PC-3 (cell line): ENCODE measurements around the gene LINGO1. TPM values are rescaled to one million over a fixed set of nuclear protein-coding genes. Genes with fewer than 3 reads are reported as not detected.

ENCODE experiments used
- ATAC-seq: fragments of 200-7000 bp; cut with Tn5 transposase; 2 replicates; pipeline ENCODE4 v1.9.1; 2020; ENCODE audit warnings: mild to moderate bottlenecking, moderate library complexity
- BruUV-seq: library from RNA; stranded (reverse); fragments of 400-500 nt; replicated peaks from 2 replicates; lab custom pipeline; 2021; lab: Mats Ljungman, UMichigan
- CTCF ChIA-PET: fragments of 300-600 bp; sonication (Branson Sonifier 250); formaldehyde crosslinking; loops from one replicate; lab custom pipeline; 2022; ENCODE audit warnings: antibody characterized with exemption; lab: Charles Lee
- POLR2A ChIA-PET: fragments of 300-600 bp; sonication (Branson Sonifier 250); formaldehyde crosslinking; loops from one replicate; lab custom pipeline; 2022; ENCODE audit warnings: antibody characterized with exemption; ENCODE audit not compliant: unreplicated experiment; lab: Charles Lee
- DNase-seq: peaks from one replicate; pipeline ENCODE4 v3.0.0-alpha.2; 2015
- H2AFZ ChIP-seq: fragments of 300-600 bp; sonication (generic); 2 replicates; pipeline ENCODE4 v1.6.0; 2016; ENCODE audit warnings: antibody characterized with exemption, low read length
- H3F3A ChIP-seq: fragments of 300-600 bp; sonication (generic); one replicate; pipeline ENCODE4 v1.6.0; 2017; ENCODE audit warnings: antibody characterized with exemption, low read length, control low read depth, mild to moderate bottlenecking; ENCODE audit not compliant: unreplicated experiment
- H3K27ac ChIP-seq: fragments of 300-600 bp; sonication (generic); 2 replicates; pipeline ENCODE4 v1.5.1; 2016; ENCODE audit warnings: mild to moderate bottlenecking, low read length
- H3K27me3 ChIP-seq: fragments of 300-600 bp; sonication (generic); 2 replicates; pipeline ENCODE4 v1.6.1; 2016; ENCODE audit warnings: low read length, mixed read lengths
- H3K36me3 ChIP-seq: fragments of 300-600 bp; sonication (generic); 2 replicates; pipeline ENCODE4 v1.6.1; 2016; ENCODE audit warnings: low read depth, mixed run types, low read length, mixed read lengths
- H3K4me1 ChIP-seq: fragments of 300-600 bp; sonication (generic); 2 replicates; pipeline ENCODE4 v1.5.1; 2016; ENCODE audit warnings: low read length; ENCODE audit not compliant: insufficient read depth
- H3K4me2 ChIP-seq: fragments of 300-600 bp; sonication (generic); 2 replicates; pipeline ENCODE4 v1.6.0; 2016; ENCODE audit warnings: low read length
- H3K4me3 ChIP-seq: fragments of 300-600 bp; sonication (generic); 2 replicates; pipeline ENCODE4 v1.5.1; 2016; ENCODE audit warnings: mild to moderate bottlenecking, low read length, mixed read lengths
- H3K79me2 ChIP-seq: fragments of 300-600 bp; sonication (generic); 2 replicates; pipeline ENCODE4 v1.6.1; 2017; ENCODE audit warnings: low read length, mixed read lengths
- H3K9ac ChIP-seq: fragments of 300-600 bp; sonication (generic); 2 replicates; pipeline ENCODE4 v1.6.0; 2016; ENCODE audit warnings: mild to moderate bottlenecking, low read length
- H3K9me2 ChIP-seq: fragments of 300-600 bp; sonication (generic); replicated peaks from 2 replicates; pipeline ENCODE4 v1.6.1; 2016; ENCODE audit warnings: mixed run types, low read length, mixed read lengths
- H3K9me3 ChIP-seq: fragments of 300-600 bp; sonication (generic); 2 replicates; pipeline ENCODE4 v1.6.1; 2016; ENCODE audit warnings: low read length, mixed read lengths
- H4K20me1 ChIP-seq: fragments of 300-600 bp; sonication (generic); 2 replicates; pipeline ENCODE4 v1.6.1; 2016; ENCODE audit warnings: low read length, mixed read lengths
- EZH2 ChIP-seq: fragments of 300-600 bp; sonication (generic); IDR thresholded peaks from one replicate; pipeline ENCODE4 v1.6.1; 2017; ENCODE audit warnings: antibody characterized with exemption, mild to moderate bottlenecking, low read length; ENCODE audit not compliant: unreplicated experiment
- EZH2phosphoT487 ChIP-seq: fragments of 300-600 bp; sonication (generic); IDR thresholded peaks from 2 replicates; pipeline ENCODE4 v1.6.1; 2018; ENCODE audit warnings: mild to moderate bottlenecking, antibody characterized with exemption, low read length, borderline replicate concordance
- intact Hi-C: fragments of 100-400 bp; cut with micrococcal nuclease; formaldehyde crosslinking; loops from 2 replicates; pipeline ENCODE4 v1.9.0; 2023
- total RNA-seq: library from RNA; depleted of rRNA; stranded (reverse); fragments of >200 nt; gene quantifications from 2 replicates; pipeline ENCODE4 v1.2.3, GENCODE V29; 2014
- TF ChIP-seq, protein P1 (sequence below): fragments of 300-600 bp; sonication (generic); conservative IDR thresholded peaks from 2 replicates; pipeline ENCODE4 v1.5.1; 2017; ENCODE audit warnings: antibody characterized with exemption, low read depth, mild to moderate bottlenecking, low read length

The LINGO1 gene
- total RNA-seq, 1 experiment from 2014 or later, result not detected

DNA sequence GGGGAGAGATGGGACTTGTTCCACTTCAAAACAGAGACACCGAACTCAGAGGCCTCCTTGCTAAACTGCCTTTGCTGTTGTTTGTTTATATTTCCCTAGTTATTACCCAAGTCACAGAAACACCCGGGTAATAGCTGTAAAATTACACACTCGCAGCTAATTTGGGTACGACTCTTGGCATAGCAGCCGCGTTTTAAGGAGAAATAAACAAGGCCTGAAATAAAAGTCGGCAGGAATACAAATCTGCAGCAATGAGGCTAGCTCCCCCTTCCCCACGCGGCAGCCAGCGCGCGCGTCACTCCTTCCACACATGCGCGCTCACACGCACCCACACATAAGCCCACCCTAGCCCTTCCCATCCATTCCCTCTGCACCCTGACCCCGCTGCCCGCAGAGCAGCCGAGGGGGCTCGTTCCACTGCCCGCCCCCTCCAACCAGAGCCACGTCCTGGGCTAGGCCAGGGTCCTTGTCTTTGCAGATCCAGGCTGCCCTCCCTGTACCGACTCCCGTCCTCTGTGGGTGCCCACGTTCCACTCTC, 67.3 kb downstream of the LINGO1 start:
- Histone ChIP-seq H3K36me3 (no peaks in the 10 kb centered on the region), H4K20me1 (no peaks in the 10 kb centered on the region), H3K27ac (no peak overlapping the region), H3K4me3 (no peak overlapping the region), H3F3A (no peaks in the 10 kb centered on the region), H2AFZ (no peak overlapping the region), H3K9me3 (no peaks in the 10 kb centered on the region), H3K4me2 (no peak overlapping the region), H3K27me3 (no peaks in the 10 kb centered on the region), H3K9ac (no peak overlapping the region), H3K9me2 (no peaks in the 10 kb centered on the region), H3K79me2 (no peaks in the 10 kb centered on the region), H3K4me1 (no peaks in the 10 kb centered on the region)
- TF ChIP-seq, protein P1, sequence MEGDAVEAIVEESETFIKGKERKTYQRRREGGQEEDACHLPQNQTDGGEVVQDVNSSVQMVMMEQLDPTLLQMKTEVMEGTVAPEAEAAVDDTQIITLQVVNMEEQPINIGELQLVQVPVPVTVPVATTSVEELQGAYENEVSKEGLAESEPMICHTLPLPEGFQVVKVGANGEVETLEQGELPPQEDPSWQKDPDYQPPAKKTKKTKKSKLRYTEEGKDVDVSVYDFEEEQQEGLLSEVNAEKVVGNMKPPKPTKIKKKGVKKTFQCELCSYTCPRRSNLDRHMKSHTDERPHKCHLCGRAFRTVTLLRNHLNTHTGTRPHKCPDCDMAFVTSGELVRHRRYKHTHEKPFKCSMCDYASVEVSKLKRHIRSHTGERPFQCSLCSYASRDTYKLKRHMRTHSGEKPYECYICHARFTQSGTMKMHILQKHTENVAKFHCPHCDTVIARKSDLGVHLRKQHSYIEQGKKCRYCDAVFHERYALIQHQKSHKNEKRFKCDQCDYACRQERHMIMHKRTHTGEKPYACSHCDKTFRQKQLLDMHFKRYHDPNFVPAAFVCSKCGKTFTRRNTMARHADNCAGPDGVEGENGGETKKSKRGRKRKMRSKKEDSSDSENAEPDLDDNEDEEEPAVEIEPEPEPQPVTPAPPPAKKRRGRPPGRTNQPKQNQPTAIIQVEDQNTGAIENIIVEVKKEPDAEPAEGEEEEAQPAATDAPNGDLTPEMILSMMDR, result no peak
- TF ChIP-seq EZH2phosphoT487 (no peak), EZH2 (no peak)
- no TSS peak for BruUV-seq
- no peak for ATAC-seq
- intact Hi-C loops, result no loop called here
- ChIA-PET CTCF (no interaction called here), POLR2A (no interaction called here)
- no peak for DNase-seq

GRCh38 chr15:77564938-77565337, 67.8 kb downstream of the LINGO1 start:
- no peaks in the 10 kb centered on the region for H4K20me1 ChIP-seq
- no peak overlapping the region for H3K27ac ChIP-seq
- no TSS peak for BruUV-seq
- H3K36me3 ChIP-seq, result no peaks in the 10 kb centered on the region
- no peaks in the 10 kb centered on the region for H3K9me2 ChIP-seq
- no peak for TF ChIP-seq EZH2
- no peak overlapping the region for H2AFZ ChIP-seq
- H3K79me2 ChIP-seq, result no peaks in the 10 kb centered on the region
- H3K4me1 ChIP-seq, result no peaks in the 10 kb centered on the region
- H3K27me3 ChIP-seq, result no peaks in the 10 kb centered on the region
- DNase-seq (no peak), ATAC-seq (no peak)
- no peak overlapping the region for H3K4me2 ChIP-seq
- no peak overlapping the region for H3K4me3 ChIP-seq
- ChIA-PET POLR2A (no interaction called here), CTCF (no interaction called here)
- H3F3A ChIP-seq, result no peaks in the 10 kb centered on the region
- no peaks in the 10 kb centered on the region for H3K9me3 ChIP-seq
- no peak overlapping the region for H3K9ac ChIP-seq
- intact Hi-C loops, result no loop called here

- TF ChIP-seq, protein P1, result no peak
- TF ChIP-seq EZH2phosphoT487, result no peak
- TF ChIP-seq EZH2, result no peak
- Histone ChIP-seq H3K79me2 (no peaks in the 10 kb centered on the region), H3K27ac (no peak overlapping the region), H3K4me3 (no peak overlapping the region), H3K9me3 (no peaks in the 10 kb centered on the region), H3K27me3 (no peaks in the 10 kb centered on the region), H3K36me3 (no peaks in the 10 kb centered on the region), H3K4me2 (no peak overlapping the region), H3F3A (no peaks in the 10 kb centered on the region), H2AFZ (no peak overlapping the region), H3K9ac (no peak overlapping the region), H3K9me2 (no peaks in the 10 kb centered on the region), H4K20me1 (no peaks in the 10 kb centered on the region), H3K4me1 (no peaks in the 10 kb centered on the region)
- CTCF ChIA-PET, result no interaction called here
- intact Hi-C loops, result no loop called here
- ATAC-seq (no peak), DNase-seq (no peak)
- no TSS peak for BruUV-seq
- POLR2A ChIA-PET, result no interaction called here
Observed at GRCh38 chr15:77564341-77564740, 68.4 kb downstream of the LINGO1 start.
